CD4-positive, alpha-beta T cell treated with Interferon alpha-2 for 1 hour (primary cell): ENCODE data around the gene SERGEF.

Experiments used
- DNase-seq, 2 donors: peaks; one replicate each; pipeline ENCODE4 v3.0.0-alpha.2; 2020 to 2022

Gene SERGEF

DNA sequence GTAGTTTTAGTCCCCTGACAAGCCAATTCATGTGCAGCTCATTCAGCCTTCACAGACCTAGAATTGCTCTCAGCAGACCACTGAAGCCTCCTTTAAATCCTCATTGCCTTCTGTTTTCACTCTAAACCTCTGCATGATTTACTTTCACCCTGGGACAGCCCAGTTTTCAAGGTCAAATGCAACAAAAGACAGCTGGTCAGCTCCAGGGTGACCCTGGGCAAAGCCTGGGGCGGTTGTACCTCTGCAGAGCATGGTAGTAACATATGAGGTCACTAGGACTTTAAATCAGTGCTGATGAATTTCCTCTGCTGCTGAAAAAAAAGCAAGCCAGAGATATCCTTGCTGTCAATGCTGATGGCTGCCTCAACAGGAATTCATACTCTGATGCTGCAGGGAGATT is 62.2 kb downstream of the SERGEF start:
- DNase-seq: no peak

DNA sequence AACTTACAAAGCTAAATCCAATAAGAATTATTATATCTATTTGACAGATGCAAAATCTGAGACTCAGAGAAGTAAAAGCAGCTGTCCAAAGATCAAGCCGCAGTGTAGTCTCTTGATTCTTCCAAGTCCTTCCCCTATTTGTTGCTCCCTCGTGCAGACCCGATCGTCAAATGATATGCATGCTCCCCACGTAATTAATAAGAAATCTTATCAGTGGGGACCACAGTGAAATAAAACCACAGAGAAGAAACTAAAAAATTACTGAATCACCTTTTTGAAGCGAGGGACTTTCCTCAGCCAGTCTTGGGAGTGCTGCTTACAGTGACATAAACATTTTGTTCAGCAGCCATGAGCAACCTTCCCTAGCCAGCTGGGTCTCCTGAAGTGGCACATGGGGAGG is 64.6 kb downstream of the SERGEF start:
- no peak for DNase-seq

DNA sequence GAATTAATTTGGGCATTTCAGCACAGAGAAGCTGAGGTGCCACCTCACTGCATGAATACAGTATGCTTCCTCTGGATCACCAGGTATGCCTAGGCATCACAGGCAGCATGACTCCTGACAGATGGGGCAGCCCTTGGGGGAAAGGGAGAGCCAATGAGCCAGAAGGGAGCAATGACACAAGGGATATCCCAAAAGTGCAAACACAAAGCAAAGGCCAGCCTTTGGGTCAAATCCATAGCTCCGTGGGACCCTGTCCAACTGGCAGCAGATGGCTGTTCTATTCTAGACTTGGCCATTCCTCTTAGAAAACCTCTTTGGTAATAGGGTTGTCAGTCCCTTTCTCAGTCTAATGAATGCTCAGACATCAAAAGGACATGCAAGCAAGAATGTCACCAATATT is 73.3 kb downstream of the SERGEF start:
- no peak for DNase-seq

- no peak for DNase-seq
Measured at GRCh38 chr11:17936790-17937189, 76.1 kb downstream of the SERGEF start.

GRCh38 chr11:17934194-17934593 is 78.7 kb downstream of the SERGEF start:
- no peak for DNase-seq

- no peak for DNase-seq
Measured at GRCh38 chr11:17933708-17934107, 79.1 kb downstream of the SERGEF start.

- no peak for DNase-seq
Measured at GRCh38 chr11:17932472-17932871, 80.4 kb downstream of the SERGEF start.

DNA sequence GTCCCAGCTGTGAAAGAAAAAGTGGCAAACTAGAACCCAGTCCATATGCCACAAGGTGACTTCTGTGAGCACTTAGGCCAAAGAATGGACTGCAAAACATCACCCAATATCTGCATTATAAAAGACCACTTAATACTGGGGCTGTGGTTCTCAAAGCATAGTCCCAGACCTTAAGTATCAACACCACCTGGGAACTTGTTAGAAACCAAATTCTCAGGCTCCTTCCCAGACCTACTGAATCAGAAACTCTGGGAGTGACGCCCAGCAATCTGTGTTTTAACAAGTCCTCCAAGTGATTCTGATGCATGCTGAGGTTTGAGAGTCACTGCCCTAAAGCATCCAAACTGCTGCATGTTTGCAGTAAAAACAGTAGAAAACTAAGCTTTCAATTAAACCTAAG is 81.3 kb downstream of the SERGEF start:
- no peak for DNase-seq

DNA sequence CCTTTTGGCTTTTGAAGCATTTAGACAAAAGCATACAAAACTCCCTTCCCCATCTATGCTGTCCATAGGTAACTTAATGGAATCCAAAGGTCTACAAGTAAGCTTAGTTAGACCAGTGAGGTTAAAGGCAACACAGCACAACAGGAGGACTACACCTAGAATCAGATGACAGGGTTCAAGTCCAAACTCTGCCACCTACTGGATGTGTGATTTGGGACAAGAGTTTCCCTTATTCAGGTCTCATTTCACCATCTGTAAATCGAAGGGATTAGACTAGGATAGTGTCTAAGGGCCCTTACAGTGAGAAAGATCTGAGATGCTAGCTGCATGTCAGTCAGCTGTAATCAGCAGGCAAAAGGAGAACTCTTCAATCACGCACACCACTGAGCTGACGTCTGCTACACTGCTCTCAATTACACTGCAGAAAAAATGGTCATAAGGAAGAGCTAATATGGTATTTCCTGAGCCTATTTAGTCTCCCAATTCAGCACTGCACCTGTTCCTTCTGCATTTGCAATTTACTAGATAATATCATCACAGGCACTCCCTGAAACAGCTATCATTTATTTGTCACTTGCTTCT is 82.2 kb downstream of the SERGEF start:
- DNase-seq: no peak

DNA sequence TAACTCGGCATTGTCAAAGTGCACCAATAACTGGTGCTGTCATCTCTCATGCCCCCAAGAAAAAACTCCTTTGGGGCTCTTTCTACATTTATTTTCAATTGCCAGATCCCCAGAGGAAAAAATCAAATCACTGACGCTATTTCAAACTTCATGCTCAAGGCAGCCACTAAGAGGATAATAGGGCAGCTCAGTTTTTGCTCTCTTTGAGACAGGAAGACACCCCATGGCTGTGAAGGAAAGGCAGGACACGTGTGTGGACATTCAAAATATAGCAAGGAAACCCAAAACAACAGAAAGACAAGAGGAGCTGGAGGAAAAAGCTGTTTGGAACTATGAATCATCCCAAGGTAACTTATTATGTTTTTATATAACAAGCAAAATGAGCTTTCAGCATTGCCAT is 83.7 kb downstream of the SERGEF start:
- no peak for DNase-seq

DNA sequence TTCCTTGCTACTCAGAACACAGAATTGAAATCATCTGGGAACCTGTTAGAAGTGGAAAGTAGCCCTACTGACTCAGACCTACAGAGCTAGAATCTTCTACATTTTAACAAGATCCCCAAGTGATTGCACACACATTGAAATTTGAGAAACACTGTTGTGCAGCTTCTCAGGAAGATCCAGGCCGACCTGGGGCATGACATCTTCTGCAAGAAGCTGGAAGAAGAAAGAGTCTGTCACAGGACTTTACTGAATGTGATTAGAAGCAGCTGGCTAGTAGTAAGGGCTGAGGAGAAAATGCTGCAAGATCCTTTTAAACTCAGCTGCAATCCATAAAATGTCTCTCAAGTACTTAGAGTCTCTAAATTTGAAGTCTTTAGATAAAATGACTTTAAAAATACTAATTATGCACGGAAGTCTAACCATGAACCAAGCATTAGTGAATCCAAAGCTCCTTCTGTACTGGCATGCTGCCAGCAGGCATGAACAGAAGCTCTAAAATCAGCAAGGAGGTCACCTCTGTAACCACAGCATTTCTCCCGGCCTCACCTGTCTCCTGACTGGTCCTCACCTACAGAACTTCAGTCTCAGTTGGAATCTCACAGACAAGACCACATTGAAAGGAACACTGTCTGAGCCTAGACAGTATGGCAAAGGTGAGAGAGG is 85.0 kb downstream of the SERGEF start:
- DNase-seq: no peak

DNA sequence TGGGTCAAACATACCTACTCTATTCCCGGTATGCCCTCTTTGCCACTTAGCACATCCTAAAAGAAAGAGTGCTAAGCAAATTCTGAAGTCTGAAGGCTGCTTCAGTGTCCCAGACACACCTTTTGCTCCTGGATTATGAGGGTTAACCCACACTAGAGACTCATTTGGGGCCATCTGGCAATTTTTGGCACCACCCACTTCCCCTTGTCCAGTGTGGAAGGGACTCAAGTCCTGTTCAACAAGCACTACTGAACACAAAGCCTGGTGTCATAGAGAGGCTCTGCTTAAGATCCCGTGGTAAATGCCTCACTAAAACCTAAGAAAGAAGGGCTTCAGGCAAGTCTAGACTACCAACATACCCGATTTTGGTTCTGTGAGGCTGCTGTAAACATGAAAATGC is 85.8 kb downstream of the SERGEF start:
- no peak for DNase-seq

DNA sequence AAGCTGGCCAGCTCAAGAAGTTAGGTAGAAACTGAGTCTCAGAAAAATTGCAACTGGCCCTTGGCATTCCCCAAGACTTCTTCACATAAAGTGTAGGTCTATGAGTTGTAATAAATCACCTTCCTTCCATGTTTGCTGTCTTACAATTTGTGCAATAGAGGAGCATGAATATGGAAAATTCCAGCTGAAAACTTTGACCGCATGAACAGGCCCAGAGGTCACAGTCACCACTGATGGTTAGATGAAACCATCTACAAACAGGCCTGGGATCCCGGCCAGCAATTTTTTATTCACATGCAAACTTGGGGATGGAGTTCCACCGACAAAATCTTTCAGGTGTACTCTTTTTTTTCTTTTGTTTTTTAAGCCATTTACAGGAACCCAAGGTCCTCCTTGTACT is 88.1 kb downstream of the SERGEF start:
- DNase-seq: no peak

- no peak for DNase-seq
Measured at GRCh38 chr11:17923217-17923616, 89.6 kb downstream of the SERGEF start.

DNA sequence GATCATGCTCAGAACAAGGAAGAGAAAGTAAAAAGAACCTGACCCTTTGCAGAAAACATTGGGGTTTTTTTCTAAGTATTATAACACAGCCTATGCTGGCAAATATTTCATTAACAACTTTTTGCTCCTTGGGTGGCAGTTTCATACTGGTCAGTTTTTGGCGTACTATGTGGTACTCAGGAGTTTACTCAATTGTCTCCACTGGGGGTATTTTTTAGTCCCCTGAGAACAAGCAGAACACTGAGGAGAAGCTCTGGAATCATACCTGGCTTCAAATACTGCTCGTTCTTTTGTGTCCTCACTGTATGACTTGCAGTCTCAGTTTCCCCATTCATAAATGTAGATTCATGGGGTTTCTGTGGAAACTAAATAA is 90.4 kb downstream of the SERGEF start:
- DNase-seq: no peak

DNA sequence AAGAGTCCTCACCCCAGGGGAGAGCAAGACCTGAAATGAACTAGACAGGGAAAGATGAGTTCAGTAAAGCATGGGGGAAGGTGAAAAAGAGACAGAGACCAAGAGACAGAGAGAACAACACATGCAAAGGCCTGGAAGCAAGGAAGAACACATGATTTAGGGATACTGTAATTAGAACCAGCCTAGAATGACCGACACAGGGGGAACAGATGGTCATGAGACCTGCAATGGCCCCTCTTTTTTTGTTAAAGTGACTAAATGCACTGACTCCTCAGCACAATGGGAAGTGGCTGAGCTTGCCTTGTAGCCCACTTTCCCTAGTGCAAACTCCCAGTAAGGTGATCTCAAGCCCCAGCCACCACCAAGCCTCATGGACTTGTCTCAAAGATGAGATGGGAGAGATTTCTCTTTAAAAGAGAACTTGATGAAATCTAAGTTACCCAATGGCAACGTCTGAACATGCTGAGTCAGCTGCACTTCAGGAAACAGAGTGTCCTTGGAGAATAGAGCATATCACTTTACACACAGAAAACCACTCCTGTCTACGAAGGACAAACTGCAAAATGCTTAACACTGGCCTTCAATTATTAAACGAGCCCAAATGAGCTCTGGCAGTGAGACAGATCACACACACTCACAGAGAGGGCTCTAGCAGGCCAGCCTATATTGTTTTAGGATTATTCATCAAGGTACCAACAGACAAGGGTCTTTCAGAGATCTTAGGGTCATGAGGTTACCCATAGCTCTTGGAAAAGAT is 91.0 kb downstream of the SERGEF start:
- no peak for DNase-seq

DNA sequence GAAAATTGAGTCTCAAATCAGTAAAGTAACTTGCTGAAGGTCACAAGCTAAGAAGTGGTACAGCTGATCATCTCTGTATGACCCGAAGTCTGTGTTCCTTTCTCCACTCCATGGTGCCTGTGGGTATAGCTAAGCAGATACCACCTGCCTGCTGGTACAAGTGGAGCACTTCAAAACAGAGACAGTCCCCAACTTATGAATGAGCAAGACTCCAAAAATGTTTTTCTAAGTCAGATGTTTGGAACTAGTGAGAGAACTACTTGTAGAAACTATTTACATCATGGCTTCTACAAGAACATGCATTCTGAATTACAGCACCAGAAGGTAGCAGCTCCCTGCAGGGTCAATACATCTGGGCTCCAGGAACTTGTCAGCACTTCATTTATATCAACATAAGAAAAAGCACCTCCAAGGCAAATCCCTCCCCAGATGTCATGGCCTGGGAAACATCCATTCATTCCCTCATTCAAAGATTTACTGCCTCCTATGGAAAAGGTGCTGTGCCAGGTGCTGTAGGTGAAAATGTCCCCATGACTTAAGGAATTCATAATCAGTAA is 94.7 kb downstream of the SERGEF start:
- no peak for DNase-seq

DNA sequence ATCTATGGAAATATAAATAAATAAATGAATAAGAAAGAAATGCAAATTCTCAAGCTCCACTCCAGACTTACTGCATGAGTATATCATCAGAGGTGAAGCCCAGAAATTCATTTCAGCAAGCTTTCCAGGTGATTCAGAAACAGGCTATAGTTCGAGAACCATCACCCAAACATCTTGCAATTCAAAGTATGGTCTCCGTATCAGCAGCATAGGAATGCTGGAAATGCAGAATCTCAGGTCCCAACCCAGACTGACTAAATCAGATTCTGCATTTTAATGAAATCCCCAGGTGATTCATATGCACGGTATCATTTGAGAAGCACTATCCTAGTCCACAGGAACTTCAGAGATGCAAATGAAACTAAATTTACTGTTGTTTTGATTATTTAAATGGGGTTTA is 95.3 kb downstream of the SERGEF start:
- no peak for DNase-seq

DNA sequence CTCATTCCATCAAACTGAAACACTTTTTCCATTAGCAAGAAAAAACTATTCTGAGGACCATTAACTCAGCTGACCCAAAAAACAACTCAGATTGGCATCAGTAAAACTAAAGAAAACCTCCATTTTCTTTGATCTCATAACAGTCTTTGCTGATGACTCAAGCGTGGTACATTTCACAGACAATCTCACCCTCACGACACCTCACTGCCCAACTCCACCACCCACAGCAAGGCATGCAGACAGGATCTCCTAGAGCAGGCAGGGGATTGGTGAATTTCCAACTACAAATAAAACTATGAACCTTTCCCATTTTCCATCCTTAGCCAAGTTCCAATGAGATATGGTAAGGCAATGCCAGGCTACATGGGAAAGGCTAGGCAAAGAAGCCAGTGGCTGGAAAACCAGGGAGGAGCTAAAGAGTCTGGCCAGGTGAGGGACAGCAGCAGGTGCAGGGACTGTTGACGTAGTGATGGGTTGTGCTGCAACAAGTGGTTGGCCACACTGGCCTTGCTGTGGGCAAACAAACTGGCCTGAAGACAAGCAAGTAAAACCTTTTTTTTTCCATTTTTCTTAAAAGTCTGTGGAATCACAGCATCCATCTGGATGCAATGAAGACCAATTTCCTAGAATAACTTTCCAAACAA is 97.2 kb downstream of the SERGEF start:
- no peak for DNase-seq

DNA sequence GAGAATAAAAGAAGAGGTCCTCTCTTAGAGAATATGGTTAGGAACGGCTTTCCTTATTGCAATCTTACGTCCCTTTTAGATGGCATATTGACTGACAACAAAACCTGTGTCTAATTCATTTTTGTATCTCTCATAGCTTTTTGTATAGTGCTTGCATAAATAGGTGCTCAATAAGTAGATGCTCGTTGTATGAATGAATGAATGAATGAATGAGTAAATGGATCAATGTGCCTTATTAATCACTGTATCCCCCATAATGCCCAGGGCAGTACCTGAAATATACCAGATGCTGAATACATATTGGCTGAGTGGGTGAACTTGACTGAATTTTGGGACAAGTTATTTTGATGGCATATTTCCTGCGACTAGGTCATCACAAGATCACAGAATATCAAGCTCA is 97.9 kb downstream of the SERGEF start:
- no peak for DNase-seq

- no peak for DNase-seq
Measured at GRCh38 chr11:17907046-17907445, 105.8 kb downstream of the SERGEF start.

- no peak for DNase-seq
Measured at GRCh38 chr11:17906436-17906835, 106.4 kb downstream of the SERGEF start.

DNA sequence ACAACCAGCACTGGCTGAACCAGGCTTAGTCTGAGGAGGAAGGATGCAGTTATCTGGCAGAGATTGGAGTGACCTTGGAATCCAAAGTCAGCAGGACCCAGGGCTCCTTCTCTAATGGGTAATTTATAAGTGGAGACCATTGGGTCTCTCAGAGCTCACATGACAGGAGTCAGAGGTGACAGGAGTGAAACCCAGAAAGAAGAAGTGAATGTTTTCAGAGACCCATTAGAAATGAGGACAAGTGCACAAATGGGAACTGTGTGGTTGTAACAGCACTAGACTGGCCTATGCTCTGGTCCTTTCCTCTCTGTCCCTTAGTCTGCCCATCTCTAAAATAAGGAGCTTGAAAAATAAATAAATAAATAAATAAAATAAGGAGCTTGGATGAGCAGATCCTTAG is 107.4 kb downstream of the SERGEF start:
- DNase-seq: no peak

- no peak for DNase-seq
Measured at GRCh38 chr11:17901481-17901880, 111.4 kb downstream of the SERGEF start.
